CD4-positive, alpha-beta T cell treated with Interleukin-4 for 1 hour (primary cell): ENCODE data around the gene HERC4.
"Not testable (repeated sequence)": the region's sequence is repeated elsewhere in the genome, so short reads cannot be mapped to it uniquely, and the experiment has no call there.

Experiments used
- DNase-seq, 2 donors: peaks; one replicate each; pipeline ENCODE4 v3.0.0-alpha.2; 2020 to 2022

The HERC4 gene

GRCh38 chr10:68087685-68088401 is 12.8 kb upstream of the HERC4 start:
- no peak for DNase-seq

DNA sequence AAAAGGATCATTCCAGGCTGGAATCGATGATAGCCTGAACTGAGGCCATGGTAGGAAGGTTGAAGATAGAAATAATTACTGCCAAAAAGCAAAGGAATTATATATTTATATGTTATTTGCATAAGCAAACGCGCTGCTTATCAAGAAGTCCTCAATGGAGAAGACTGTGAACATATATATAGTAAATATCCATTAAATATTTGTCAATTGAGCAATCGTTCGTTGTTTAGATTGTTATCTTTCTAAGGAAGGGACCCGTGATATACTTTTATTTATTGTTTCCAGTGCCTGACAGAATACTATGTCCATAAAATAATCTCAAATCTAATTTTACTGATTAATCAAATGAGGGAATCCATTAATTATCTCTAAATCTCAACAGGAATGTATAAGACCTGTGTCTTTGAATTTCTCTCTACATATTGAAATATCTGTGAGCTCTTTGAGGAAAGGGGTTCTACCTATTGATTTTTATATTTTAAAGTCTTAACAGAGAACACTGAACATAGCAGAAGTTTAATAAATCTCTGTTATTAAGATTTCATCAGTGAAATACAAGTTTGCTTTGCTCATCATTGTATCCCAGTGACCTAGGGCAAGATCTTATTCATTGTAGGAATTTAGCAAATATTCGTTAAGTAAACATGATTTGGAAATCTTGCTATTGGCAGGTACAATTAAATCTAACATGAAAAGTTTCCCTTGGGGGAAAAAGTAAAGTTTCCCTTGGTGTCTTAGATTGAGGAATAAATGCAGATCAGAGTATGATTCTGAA is 12.0 kb upstream of the HERC4 start:
- no peak for DNase-seq

DNA sequence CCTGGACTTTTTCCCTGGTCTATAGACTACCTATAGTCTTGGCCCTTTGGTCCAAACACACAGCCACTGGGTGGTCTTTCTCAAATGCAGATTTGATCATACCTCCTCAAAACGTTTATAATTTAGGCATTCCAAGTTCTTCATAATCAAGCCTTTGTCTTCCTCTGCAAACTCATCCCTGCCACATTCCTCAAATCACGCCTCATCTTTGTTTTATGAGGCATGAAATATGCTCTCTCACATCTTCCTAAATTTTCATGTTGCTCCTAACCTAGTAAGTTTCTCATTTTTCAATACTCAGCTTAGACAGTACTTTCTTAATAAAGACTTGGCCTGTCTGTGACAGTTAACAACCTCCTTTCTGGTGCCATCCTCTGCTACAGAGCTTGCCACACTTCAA is 10.9 kb upstream of the HERC4 start:
- no peak for DNase-seq

GRCh38 chr10:68084469-68084868 is 9.4 kb upstream of the HERC4 start:
- DNase-seq, result no peak

GRCh38 chr10:68083953-68084352 is 8.9 kb upstream of the HERC4 start:
- no peak for DNase-seq

- DNase-seq, result no peak
These were observed 7.8 kb upstream of the HERC4 start for GRCh38 chr10:68082872-68083271.

- no peak for DNase-seq
These were observed 6.8 kb upstream of the HERC4 start for GRCh38 chr10:68081916-68082315.

DNA sequence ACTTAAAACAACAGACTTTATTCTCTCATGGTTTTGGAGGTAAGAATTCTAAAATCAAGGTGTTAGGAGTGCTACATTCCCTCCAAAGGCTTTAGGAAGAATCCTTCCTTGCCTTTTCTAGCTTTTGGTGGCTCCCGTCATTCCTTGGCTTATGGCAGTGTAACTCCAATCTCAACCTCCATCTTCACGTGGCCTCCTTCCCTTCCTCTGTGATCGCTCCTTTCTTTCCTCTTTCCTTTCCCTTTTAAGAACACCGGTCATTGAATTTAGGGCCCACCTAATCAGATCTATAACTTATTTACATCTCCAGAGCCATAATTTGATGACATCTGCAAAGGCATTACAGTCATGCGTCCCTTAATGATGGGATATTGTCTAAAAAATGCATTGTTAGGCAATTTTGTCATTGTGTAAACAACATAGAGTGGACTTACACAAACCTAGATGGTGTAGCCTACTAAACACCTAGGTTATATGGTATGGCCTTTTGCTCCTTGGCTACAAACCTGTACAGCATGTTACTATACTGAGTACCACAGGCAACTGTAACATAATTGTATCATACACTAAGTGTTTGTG is 5.9 kb upstream of the HERC4 start:
- no peak for DNase-seq

DNA sequence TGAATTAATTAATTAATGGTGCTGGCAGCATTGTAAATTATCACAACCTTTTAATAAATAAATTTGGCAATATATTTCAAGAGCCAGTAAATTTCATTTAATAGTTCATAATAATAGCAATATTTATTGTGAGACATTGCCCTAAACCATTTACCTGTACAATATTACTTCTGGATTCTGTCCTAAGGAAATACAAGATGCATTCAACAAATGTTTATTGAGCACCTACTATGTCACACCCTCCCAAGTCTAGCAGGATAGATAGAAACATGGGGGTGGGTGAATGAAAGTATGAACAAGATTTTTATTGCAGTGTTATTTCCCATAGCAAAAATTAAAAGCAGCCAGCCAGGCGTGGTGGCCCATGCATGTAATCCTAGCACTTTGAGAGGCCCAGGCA is 4.4 kb upstream of the HERC4 start:
- no peak for DNase-seq

DNA sequence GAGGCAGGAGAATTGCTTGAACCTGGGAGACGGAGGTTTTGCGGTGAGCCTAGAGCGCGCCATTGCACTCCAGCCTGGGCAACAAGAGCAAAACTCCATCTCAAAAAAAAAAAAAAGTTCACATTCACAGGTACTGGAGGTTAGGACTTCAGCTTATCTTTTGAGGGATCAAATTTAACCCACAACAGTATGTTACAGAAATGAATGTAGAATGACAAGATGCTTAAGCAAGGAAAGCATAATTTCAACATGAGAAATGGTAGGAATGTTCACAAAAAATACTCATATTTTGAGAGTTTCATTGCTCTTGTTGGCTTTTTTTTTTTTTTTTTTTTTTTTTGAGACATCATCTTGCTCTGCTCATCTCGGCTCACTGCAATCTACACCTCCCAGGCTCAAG is 1.9 kb upstream of the HERC4 start:
- DNase-seq, result no peak

GRCh38 chr10:68076081-68076480 is 998 bp upstream of the HERC4 start:
- not testable (repeated sequence) for DNase-seq

DNA sequence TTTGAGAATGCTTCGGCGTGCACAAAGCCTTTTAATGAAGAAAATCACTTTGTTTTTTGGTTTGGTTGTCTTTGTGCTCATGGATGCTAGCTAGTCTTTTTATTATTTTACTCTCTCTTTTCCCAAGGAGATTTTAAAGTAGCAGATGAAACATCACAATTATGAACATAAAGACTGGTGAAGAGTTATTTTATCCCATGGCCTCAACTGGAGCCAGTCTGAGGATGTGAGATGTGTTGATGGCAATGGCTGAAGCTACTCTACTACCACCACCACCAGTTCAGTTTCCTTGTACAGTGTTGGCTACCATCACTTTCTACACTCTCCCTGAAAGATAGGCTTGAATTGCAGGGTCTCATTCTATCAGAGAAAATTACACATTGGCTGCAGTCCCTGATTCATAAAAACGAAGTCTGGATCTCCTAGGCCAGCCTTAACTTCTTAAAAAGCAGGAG is 494 bp upstream of the HERC4 start:
- no peak for DNase-seq

GRCh38 chr10:68074031-68074774 is 880 bp downstream of the HERC4 start:
- DNase-seq, result no peak

GRCh38 chr10:68073631-68074030 is 1.5 kb downstream of the HERC4 start:
- no peak for DNase-seq

GRCh38 chr10:68067508-68067907 is 7.6 kb downstream of the HERC4 start:
- DNase-seq, result no peak

DNA sequence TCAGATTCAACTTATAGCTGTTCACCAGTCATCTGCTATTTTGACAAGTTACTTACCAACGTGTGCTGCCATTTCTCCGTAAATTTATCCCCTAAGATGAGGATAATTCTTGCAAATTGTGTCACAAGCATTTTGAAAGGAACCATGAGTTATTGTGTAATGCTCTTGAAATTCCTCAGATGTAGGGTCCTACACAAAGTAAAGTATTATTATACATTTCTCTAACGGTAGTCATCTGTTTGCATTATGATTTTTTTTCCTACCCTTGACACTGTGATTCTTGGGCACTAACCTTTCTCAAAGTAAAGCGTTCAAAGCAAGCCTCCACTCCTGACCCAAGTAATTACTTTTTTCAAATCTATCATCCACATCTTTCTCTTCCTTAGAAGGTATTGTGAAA is 8.1 kb downstream of the HERC4 start:
- DNase-seq, result no peak

- DNase-seq, result no peak
These were observed 21.5 kb downstream of the HERC4 start for GRCh38 chr10:68053553-68053952.

DNA sequence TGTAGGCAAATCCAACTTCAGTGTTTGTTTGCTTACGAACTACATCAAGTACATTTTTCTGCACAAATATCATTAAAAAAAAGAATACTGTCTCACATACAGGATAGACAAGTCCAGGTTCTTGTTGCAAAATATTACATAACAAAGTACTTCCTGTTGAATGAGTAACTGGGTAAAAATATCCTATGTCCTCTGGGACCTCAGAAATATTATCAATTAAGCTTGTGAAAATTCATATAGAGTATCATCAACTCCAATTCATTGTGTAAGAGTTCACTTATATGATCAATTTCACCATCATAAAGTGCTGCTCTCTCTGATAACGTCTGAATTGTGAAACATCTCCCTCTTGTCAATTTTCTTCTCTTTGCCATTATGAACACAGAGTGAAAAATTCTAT is 22.6 kb downstream of the HERC4 start:
- DNase-seq, result no peak

- no peak for DNase-seq
These were observed 25.6 kb downstream of the HERC4 start for GRCh38 chr10:68049289-68050078.

DNA sequence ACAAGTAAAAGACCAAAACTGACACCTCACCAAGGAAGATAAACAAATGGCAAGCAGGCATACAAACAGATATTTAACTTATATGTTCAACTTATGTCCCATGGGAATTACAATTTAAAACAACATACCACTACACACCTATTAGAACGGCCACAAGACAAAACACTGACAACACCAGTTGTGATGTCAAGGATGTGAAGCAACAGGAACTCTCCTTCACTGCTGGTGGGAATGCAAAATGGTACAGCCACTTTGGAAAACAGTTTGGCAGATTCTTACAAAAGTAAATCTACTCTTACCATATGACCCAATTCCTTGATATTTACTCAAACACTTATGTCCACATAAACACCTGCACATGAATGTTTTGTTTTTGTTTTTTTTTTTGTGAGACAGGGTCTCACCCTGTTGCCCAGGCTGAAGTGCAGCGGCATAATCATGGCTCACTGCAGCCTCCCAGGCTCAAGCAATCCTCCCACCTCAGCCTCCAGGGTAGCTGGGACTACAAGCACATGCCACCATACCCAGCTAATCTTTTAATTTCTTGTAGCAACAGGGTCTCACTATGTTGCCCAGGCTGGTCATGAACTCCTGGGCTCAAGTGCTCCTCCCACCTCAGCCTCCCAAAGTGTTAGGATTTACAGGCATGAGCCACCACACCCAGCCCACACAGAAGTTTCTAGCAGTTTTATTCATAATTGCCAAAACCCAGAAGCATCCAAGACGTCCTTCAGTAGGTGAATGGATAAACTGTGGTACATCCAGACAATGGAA is 27.3 kb downstream of the HERC4 start:
- no peak for DNase-seq

DNA sequence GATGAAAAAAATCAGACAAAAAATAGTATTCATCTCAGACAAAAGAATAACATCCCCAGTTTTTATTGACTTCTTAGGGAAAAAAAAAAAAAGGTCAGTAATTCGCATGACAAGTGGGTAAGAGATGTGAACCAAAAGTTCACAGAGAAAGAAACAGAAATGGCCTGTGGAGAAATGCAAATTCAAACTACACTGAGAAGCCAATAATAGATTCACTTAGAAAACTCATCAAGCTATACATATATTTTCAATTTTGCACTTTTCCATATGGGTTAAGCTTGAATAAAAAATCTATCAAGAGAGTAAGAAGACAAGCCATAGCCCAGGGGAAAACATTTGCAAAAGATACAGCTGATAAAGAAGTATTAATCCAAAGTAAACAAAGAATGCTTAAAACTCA is 28.0 kb downstream of the HERC4 start:
- DNase-seq, result no peak

- no peak for DNase-seq
These were observed 28.4 kb downstream of the HERC4 start for GRCh38 chr10:68046642-68047041.
